Mammary epithelial cell (primary cell): ENCODE results near the gene POMP.

Source experiments
- CTCF ChIP-seq, 2 donors: IDR thresholded peaks in 1 of 2; conservative IDR thresholded peaks in 1 of 2; 2 replicates each; pipeline ENCODE4 v1.5.1; 2011 to 2012; ENCODE audit warnings: inconsistent platforms in 2 of 2, low read length in 2 of 2, mild to moderate bottlenecking in 2 of 2, control low read depth in 1 of 2, low read depth in 1 of 2; ENCODE audit not compliant: insufficient read depth in 1 of 2; ENCODE audit errors: extremely low read depth in 1 of 2
- EZH2 ChIP-seq: IDR thresholded peaks from 2 replicates; pipeline ENCODE4 v1.6.1; 2012; ENCODE audit warnings: low read length, inconsistent platforms, borderline replicate concordance

GRCh38 chr13:28671126-28671792 is 12.3 kb downstream of the POMP start:
- TF ChIP-seq CTCF (conservative IDR thresholded peaks at IDR 0.05 in 1 of 2, IDR thresholded peaks at IDR 0.05 in 1 of 2; ENCODE audit: extremely low read depth in 1 of 2, insufficient read depth in 1 of 2, low read depth in 1 of 2, low read length in 2 of 2) (no peak), EZH2 (no peak)
